GM23338 (cell line): ENCODE measurements around the gene ROBO1. TPM values are rescaled to one million over a fixed set of nuclear protein-coding genes. Genes with fewer than 3 reads are reported as not detected.

ENCODE experiments used
- ATAC-seq: fragments of 200-7000 bp; cut with Tn5 transposase; 3 replicates; pipeline ENCODE4 v1.9.1; 2020
- DNase-seq: peaks from one replicate; pipeline ENCODE4 v3.0.0-alpha.2; 2015; ENCODE audit warnings: low spot score
- H2AFZ ChIP-seq: fragments of 200-600 bp; sonication (generic); 2 replicates; pipeline ENCODE4 v1.8.0; 2016; ENCODE audit warnings: antibody characterized with exemption, mild to moderate bottlenecking, moderate library complexity
- H3F3A ChIP-seq: fragments of 200-600 bp; sonication (generic); replicated peaks from 2 replicates; pipeline ENCODE4 v1.8.0; 2017; ENCODE audit warnings: antibody characterized with exemption, mixed run types, low read depth
- H3K27ac ChIP-seq: fragments of 200-600 bp; sonication (generic); 2 replicates; pipeline ENCODE4 v1.6.1; 2016; ENCODE audit warnings: low read depth
- H3K27me3 ChIP-seq: fragments of 200-600 bp; sonication (generic); 2 replicates; pipeline ENCODE4 v1.8.0; 2016; ENCODE audit warnings: mild to moderate bottlenecking, mixed run types, moderate library complexity; ENCODE audit not compliant: insufficient read depth
- H3K36me3 ChIP-seq: fragments of 200-600 bp; sonication (generic); 2 replicates; pipeline ENCODE4 v1.8.0; 2016; ENCODE audit warnings: mild to moderate bottlenecking; ENCODE audit not compliant: insufficient read depth
- H3K4me1 ChIP-seq: fragments of 200-600 bp; sonication (generic); 2 replicates; pipeline ENCODE4 v1.8.0; 2016; ENCODE audit warnings: mild to moderate bottlenecking, moderate library complexity; ENCODE audit not compliant: insufficient read depth
- H3K4me2 ChIP-seq: fragments of 200-600 bp; sonication (generic); 2 replicates; pipeline ENCODE4 v1.7.1; 2017; ENCODE audit warnings: mixed run types
- H3K4me3 ChIP-seq: fragments of 200-600 bp; sonication (generic); 2 replicates; pipeline ENCODE4 v1.6.1; 2016; ENCODE audit warnings: mixed run types
- H3K79me2 ChIP-seq: fragments of 200-600 bp; sonication (generic); replicated peaks from 2 replicates; pipeline ENCODE4 v1.8.0; 2017; ENCODE audit warnings: mild to moderate bottlenecking; ENCODE audit not compliant: insufficient read depth
- H3K9me2 ChIP-seq: fragments of 200-600 bp; sonication (generic); 2 replicates; pipeline ENCODE4 v1.8.0; 2017; ENCODE audit not compliant: insufficient read depth
- H4K20me1 ChIP-seq: fragments of 200-600 bp; sonication (generic); replicated peaks from 2 replicates; pipeline ENCODE4 v1.8.0; 2017; ENCODE audit warnings: mild to moderate bottlenecking; ENCODE audit not compliant: insufficient read depth
- H3K27ac Mint-ChIP-seq: 2 replicates; pipeline ENCODE4 v1.8.0; 2020; ENCODE audit warnings: inconsistent platforms, mild to moderate bottlenecking, moderate library complexity, mixed read lengths
- H3K27me3 Mint-ChIP-seq: 3 replicates; pipeline ENCODE4 v1.8.0; 2022; ENCODE audit warnings: low read depth, mild to moderate bottlenecking, moderate library complexity, mixed read lengths, inconsistent platforms; ENCODE audit not compliant: insufficient read depth, poor library complexity
- H3K36me3 Mint-ChIP-seq: 3 replicates; pipeline ENCODE4 v1.8.0; 2021; ENCODE audit warnings: low read depth, mild to moderate bottlenecking, inconsistent platforms, moderate library complexity, mixed read lengths
- H3K4me1 Mint-ChIP-seq: 3 replicates; pipeline ENCODE4 v1.8.0; 2020; ENCODE audit warnings: mild to moderate bottlenecking, inconsistent platforms, mixed read lengths
- H3K4me3 Mint-ChIP-seq: 3 replicates; pipeline ENCODE4 v1.8.0; 2021; ENCODE audit warnings: moderate library complexity, mild to moderate bottlenecking, inconsistent platforms, mixed read lengths
- H3K9me3 Mint-ChIP-seq: 3 replicates; pipeline ENCODE4 v1.8.0; 2020; ENCODE audit warnings: moderate library complexity, mild to moderate bottlenecking, inconsistent platforms, mixed read lengths
- CREB1 ChIP-seq: fragments of 250-450 bp; sonication (Bioruptor Pico); IDR thresholded peaks from 2 replicates; pipeline ENCODE4 v1.5.0; 2020; ENCODE audit warnings: low read depth, mild to moderate bottlenecking, moderate library complexity
- CTCF ChIP-seq, 2 experiments: fragments of 200-600 bp in 1 of 2; sonication (generic) in 1 of 2; conservative IDR thresholded peaks; 2 replicates each; pipeline versions ENCODE4 v1.5.1 to v1.6.1; 2016 to 2017; ENCODE audit warnings: antibody characterized with exemption in 2 of 2, low read depth in 2 of 2, mild to moderate bottlenecking in 2 of 2, moderate library complexity in 1 of 2
- EZH2 ChIP-seq: fragments of 200-600 bp; sonication (generic); IDR thresholded peaks from one replicate; pipeline ENCODE4 v1.8.0; 2017; ENCODE audit warnings: antibody characterized with exemption, mild to moderate bottlenecking, low read depth; ENCODE audit not compliant: unreplicated experiment
- EZH2phosphoT487 ChIP-seq: fragments of 200-600 bp; sonication (generic); IDR thresholded peaks from one replicate; pipeline ENCODE4 v1.8.1; 2018; ENCODE audit warnings: antibody characterized with exemption; ENCODE audit not compliant: unreplicated experiment
- JUNB ChIP-seq: IDR thresholded peaks from one replicate; pipeline ENCODE4 v1.6.1; 2016; ENCODE audit warnings: antibody characterized with exemption; ENCODE audit not compliant: unreplicated experiment
- NANOG ChIP-seq: IDR thresholded peaks from 2 replicates; pipeline ENCODE4 v1.6.1; 2016; ENCODE audit warnings: antibody characterized with exemption, borderline replicate concordance
- POLR2AphosphoS5 ChIP-seq: IDR thresholded peaks from 2 replicates; pipeline ENCODE4 v1.6.1; 2016; ENCODE audit warnings: antibody characterized with exemption, low read depth
- REST ChIP-seq: IDR thresholded peaks from one replicate; pipeline ENCODE4 v1.6.1; 2018; ENCODE audit warnings: antibody characterized with exemption; ENCODE audit not compliant: unreplicated experiment
- ZNF114 ChIP-seq: fragments of 250-450 bp; sonication (Bioruptor Pico); IDR thresholded peaks from 2 replicates; pipeline ENCODE4 v1.5.0; 2020; ENCODE audit warnings: mild to moderate bottlenecking, moderate library complexity
- ZNF331 ChIP-seq: fragments of 250-450 bp; sonication (Bioruptor Pico); IDR thresholded peaks from 2 replicates; pipeline ENCODE4 v1.5.0; 2020; ENCODE audit warnings: low read depth, mild to moderate bottlenecking, moderate library complexity
- ZNF462 ChIP-seq: fragments of 250-450 bp; sonication (Bioruptor Pico); IDR thresholded peaks from 2 replicates; pipeline ENCODE4 v1.5.0; 2020; ENCODE audit warnings: mild to moderate bottlenecking, moderate library complexity
- polyA plus RNA-seq: library from polyadenylated mRNA; unstranded; fragments of >200 nt; fragmentation: Nextera tagmentation; extraction: Ambion mirVana; gene quantifications from 2 replicates; pipeline ENCODE4 v1.2.1, GENCODE V29; 2016
- total RNA-seq: library from RNA; depleted of rRNA; stranded (reverse); fragments of >200 nt; shearing (Covaris generic); gene quantifications from 2 replicates; pipeline ENCODE4 v1.2.3, GENCODE V29; 2014

ROBO1 gene
- total and polyA plus RNA-seq, 2 experiments from 2014 or later: 19.2 to 78.3 TPM

DNA sequence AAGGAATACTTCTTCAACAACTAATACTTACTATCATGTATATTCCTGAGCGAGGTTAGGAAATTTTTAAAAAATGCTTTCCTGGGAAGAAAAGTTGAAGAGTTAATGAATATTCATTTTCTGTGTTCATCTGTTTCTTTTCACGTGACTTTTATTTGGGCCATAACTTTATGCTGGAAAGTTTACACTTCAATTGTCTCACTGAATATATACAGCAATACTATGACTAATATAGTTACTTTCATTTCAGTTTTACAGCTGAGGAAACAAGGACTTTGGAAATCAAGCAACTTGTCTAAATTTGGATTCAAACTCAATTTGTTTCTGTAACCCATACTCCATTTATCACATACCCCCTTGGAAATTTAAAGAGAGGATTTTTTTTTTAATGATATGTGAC lies 894.2 kb downstream of the ROBO1 start (continued):
- TF ChIP-seq ZNF462 (CRISPR knock-in tag): no peak

DNA sequence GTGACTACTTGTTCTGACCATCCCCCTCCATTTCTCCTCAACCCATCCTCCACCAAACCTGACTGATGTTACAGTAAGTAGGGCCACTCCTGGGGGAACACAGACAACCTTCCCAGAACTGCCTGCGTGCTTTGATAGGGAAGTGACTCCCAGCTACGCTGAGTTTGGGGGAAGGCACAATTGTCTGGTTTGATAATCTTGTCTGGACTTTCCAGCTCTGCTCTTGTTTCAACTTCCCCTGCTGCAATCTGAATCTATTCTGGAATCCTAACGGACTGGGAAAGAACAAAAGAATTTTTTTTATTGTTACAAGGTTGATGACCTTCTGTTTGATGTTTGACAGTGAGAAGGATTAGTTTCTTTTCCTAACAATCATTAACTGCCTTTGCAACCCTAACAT lies 895.6 kb downstream of the ROBO1 start:
- Histone ChIP-seq H3F3A (no peaks in the 10 kb centered on the region), H3K4me1 (peaks cover 46% of the 10 kb centered on the region), H3K27ac (no peak overlapping the region), H3K4me2 (peak overlapping the region; percentile 35), H3K27me3 (no peaks in the 10 kb centered on the region), H4K20me1 (no peaks in the 10 kb centered on the region), H3K4me3 (no peak overlapping the region), H3K9me2 (no peaks in the 10 kb centered on the region), H3K36me3 (no peaks in the 10 kb centered on the region), H2AFZ (no peak overlapping the region), H3K79me2 (peaks cover 24% of the 10 kb centered on the region; the same call in 1 of the 2 replicates)
- ATAC-seq (peak; percentile 83), DNase-seq (no peak)
- peak overlapping the region; percentile 36; the same call in 1 of the 3 replicates for H3K4me3 Mint-ChIP-seq
- peaks cover 57% of the 10 kb centered on the region for H3K4me1 Mint-ChIP-seq
- no peaks in the 10 kb centered on the region for H3K36me3 Mint-ChIP-seq
- H3K27ac Mint-ChIP-seq: peak overlapping the region; percentile 85
- no peaks in the 10 kb centered on the region for H3K9me3 Mint-ChIP-seq
- H3K27me3 Mint-ChIP-seq: peaks cover 4% of the 10 kb centered on the region
- no peak for TF ChIP-seq CREB1 (CRISPR knock-in tag)
- TF ChIP-seq ZNF331: no peak
- TF ChIP-seq EZH2: no peak
- TF ChIP-seq CTCF (conservative IDR thresholded peaks at IDR 0.05; ENCODE audit: low read depth in 2 of 2): no peak
- TF ChIP-seq ZNF114 (CRISPR knock-in tag): no peak
- no peak for TF ChIP-seq POLR2AphosphoS5
- no peak for TF ChIP-seq NANOG
- no peak for TF ChIP-seq REST
- no peak for TF ChIP-seq EZH2phosphoT487
- TF ChIP-seq JUNB: no peak
